Ovary (tissue), 9 donors: ENCODE data around the gene RCCD1. TPM values are rescaled to one million over a fixed set of nuclear protein-coding genes. Genes with fewer than 3 reads are reported as not detected.

Source experiments
- DNase-seq, 5 donors: peaks; one replicate each; pipeline ENCODE4 v3.0.0-alpha.2; 2019 to 2020
- H3K27ac ChIP-seq, 2 donors: fragments of 200-600 bp; one replicate each; pipeline versions ENCODE4 v1.5.1 to v1.8.0; 2019 to 2022
- H3K27me3 ChIP-seq: fragments of 200-600 bp; one replicate; pipeline ENCODE4 v1.8.0; 2022
- H3K36me3 ChIP-seq: fragments of 200-600 bp; sonication (generic); one replicate; pipeline ENCODE4 v1.5.1; 2019
- H3K4me1 ChIP-seq: one replicate; pipeline ENCODE4 v1.8.1; 2013; ENCODE audit warnings: mild to moderate bottlenecking, moderate library complexity; ENCODE audit not compliant: insufficient read depth
- H3K4me3 ChIP-seq: fragments of 200-600 bp; sonication (generic); one replicate; pipeline ENCODE4 v1.5.1; 2017
- H3K9me3 ChIP-seq, 2 donors: fragments of 200-600 bp in 1 of 2; sonication (generic) in 1 of 2; one replicate each; pipeline versions ENCODE4 v1.5.1 to v1.8.1; 2013 to 2019; ENCODE audit warnings: mild to moderate bottlenecking in 1 of 2, moderate library complexity in 1 of 2
- EP300 ChIP-seq: sonication (generic); formaldehyde crosslinking; IDR thresholded peaks from one replicate; pipeline ENCODE4 v1.6.1; 2017; ENCODE audit warnings: antibody characterized with exemption
- POLR2A ChIP-seq: fragments of 450-650 bp; IDR thresholded peaks from one replicate; pipeline ENCODE4 v1.6.1; 2017; ENCODE audit warnings: antibody characterized with exemption, mild to moderate bottlenecking, moderate library complexity
- WGBS, 3 donors: extraction: QIAGEN DNeasy Blood & Tissue Kit in 1 of 3; methylation state at CpG; one replicate each; pipeline versions ENCODE4 v1.1.5 to v1.1.7; 2013 to 2017; 5-methylcytosine and 5-hydroxymethylcytosine counted together
- intact Hi-C, 4 donors: fragments of 100-400 bp; cut with DNase I; formaldehyde crosslinking; loops; one replicate each; pipeline versions ENCODE4 v1.11.0 to v1.15.1; 2022 to 2023
- polyA plus RNA-seq, 2 donors: library from polyadenylated mRNA; stranded (reverse); fragments of 200-250 nt in 1 of 2; fragments of 350-450 nt in 1 of 2; fragmentation: Illumina TruSeq in 1 of 2; extraction: RNeasy Lipid Tissue Mini Kit (QIAGEN cat#74804) in 1 of 2; gene quantifications; one replicate each; pipeline ENCODE4 v1.2.3, GENCODE V29; 2013 to 2014
- total RNA-seq, 7 donors: library from RNA; depleted of rRNA in 2 of 7; stranded (reverse); fragments of >200 nt in 2 of 7; fragmentation: NEBNext Ultra II Directional in 3 of 7; extraction: Animal tissue kit (Norgen Biotek cat#: 25700) in 3 of 7; gene quantifications; one replicate each; pipeline versions ENCODE4 v1.1.0 to v1.2.4, GENCODE V29; 2016 to 2023
- TF ChIP-seq, protein P1 (sequence below), 3 donors: fragments of 450-650 bp in 2 of 3; fragments of 200-600 bp in 1 of 3; IDR thresholded peaks; one replicate each; pipeline versions ENCODE4 v1.5.1 to v1.8.0; 2016 to 2022; ENCODE audit warnings: antibody characterized with exemption in 3 of 3, mild to moderate bottlenecking in 1 of 3
- donor health status: DM: no; HTN: no; CAD: no; lungs with moderate emphysema.
- donor health status: DM: no; HTN: no; CAD: no.
- donor health status: Bipolar disorder and iron deficiency.
- donor health status: DM: yes; HTN: yes; CAD: no.
- donor health status: DM: no; HTN: no; CAD: no.
- donor health status: DM: yes; HTN: yes; CAD: no.

RCCD1 gene
- total and polyA plus RNA-seq, 9 donors, result 8.7 to 15.6 (median 13.3) TPM

DNA sequence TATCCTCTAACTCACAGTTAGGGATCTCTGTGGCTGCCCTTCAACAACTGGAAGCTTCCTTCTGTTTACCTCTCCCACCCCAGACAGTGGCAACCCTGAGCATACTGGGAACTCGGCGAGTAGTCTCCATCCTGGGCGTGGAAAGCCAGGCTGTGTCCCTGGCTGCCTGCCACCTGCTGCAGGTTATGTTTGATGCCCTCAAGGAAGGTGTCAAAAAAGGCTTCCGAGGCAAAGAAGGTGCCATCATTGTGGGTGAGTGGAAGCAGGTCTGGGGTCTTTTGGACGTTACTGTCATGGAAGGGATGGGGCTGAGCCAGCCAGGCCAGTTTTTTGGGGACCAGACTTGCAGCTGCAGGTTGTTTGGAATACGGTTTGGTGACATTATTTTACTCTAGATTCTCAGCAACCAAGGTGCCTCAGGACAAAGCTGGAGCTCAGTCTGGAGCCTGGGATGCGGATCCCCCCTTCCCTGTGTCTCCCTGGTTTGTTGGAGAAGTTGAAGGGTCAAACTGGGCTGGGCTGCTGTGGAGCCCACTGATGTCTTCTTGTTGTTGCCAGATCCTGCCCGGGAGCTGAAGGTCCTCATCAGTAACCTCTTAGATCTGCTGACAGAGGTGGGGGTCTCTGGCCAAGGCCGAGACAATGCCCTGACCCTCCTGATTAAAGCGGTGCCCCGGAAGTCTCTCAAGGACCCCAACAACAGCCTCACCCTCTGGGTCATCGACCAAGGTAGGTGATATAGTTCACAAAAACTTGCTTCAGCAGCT, 12.1 kb upstream of the RCCD1 start:
- no peaks in the 10 kb centered on the region for H3K27me3 ChIP-seq
- DNase-seq, result no peak
- TF ChIP-seq EP300 (no peak), POLR2A (no peak)
- TF ChIP-seq, protein P1, sequence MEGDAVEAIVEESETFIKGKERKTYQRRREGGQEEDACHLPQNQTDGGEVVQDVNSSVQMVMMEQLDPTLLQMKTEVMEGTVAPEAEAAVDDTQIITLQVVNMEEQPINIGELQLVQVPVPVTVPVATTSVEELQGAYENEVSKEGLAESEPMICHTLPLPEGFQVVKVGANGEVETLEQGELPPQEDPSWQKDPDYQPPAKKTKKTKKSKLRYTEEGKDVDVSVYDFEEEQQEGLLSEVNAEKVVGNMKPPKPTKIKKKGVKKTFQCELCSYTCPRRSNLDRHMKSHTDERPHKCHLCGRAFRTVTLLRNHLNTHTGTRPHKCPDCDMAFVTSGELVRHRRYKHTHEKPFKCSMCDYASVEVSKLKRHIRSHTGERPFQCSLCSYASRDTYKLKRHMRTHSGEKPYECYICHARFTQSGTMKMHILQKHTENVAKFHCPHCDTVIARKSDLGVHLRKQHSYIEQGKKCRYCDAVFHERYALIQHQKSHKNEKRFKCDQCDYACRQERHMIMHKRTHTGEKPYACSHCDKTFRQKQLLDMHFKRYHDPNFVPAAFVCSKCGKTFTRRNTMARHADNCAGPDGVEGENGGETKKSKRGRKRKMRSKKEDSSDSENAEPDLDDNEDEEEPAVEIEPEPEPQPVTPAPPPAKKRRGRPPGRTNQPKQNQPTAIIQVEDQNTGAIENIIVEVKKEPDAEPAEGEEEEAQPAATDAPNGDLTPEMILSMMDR (IDR thresholded peaks at IDR 0.05), result no peak
- WGBS, 3 donors, result 83 to 94% (median 87%) methylated on average over 12 of the region's 12 CpGs
- no peak overlapping the region for H3K4me3 ChIP-seq
- no peaks in the 10 kb centered on the region for H3K4me1 ChIP-seq
- H3K9me3 ChIP-seq, result no peaks in the 10 kb centered on the region
- peaks cover 2% of the 10 kb centered on the region for H3K36me3 ChIP-seq
- intact Hi-C loops, result no loop called here
- H3K27ac ChIP-seq, result no peak overlapping the region

GRCh38 chr15:90945091-90945490, 9.6 kb upstream of the RCCD1 start:
- no peaks in the 10 kb centered on the region for H3K27me3 ChIP-seq
- 92 to 94% (median 93%) methylated on average over 7 of the region's 7 CpGs for WGBS, 3 donors
- intact Hi-C loops, result no loop called here
- peaks cover 2% of the 10 kb centered on the region for H3K36me3 ChIP-seq
- H3K27ac ChIP-seq, result no peak overlapping the region
- no peaks in the 10 kb centered on the region for H3K4me1 ChIP-seq
- no peaks in the 10 kb centered on the region for H3K9me3 ChIP-seq
- TF ChIP-seq POLR2A, result no peak
- TF ChIP-seq EP300, result no peak
- TF ChIP-seq, protein P1 (IDR thresholded peaks at IDR 0.05), result no peak
- DNase-seq, result no peak
- no peak overlapping the region for H3K4me3 ChIP-seq

DNA sequence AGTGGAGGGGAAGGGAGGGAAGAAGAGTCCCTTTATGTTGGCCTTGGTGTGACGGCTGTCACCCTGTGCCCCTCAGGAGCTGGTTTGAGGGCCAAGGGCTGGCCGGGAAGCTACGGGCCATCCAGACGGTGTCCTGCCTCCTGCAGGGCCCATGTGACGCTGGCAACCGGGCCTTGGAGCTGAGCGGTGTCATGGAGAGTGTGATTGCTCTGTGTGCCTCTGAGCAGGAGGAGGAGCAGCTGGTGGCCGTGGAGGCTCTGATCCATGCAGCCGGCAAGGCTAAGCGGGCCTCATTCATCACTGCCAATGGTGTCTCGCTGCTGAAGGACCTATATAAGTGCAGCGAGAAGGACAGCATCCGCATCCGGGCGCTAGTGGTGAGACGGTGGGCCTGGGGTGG, 8.1 kb upstream of the RCCD1 start:
- intact Hi-C loops, result no loop called here
- Histone ChIP-seq H3K4me3 (no peak overlapping the region), H3K27ac (no peak overlapping the region), H3K36me3 (peaks cover 2% of the 10 kb centered on the region), H3K4me1 (no peaks in the 10 kb centered on the region), H3K27me3 (no peaks in the 10 kb centered on the region), H3K9me3 (no peaks in the 10 kb centered on the region)
- DNase-seq, result no peak
- 87 to 90% (median 87%) methylated on average over 16 of the region's 16 CpGs for WGBS, 3 donors
- TF ChIP-seq POLR2A (no peak), EP300 (no peak)
- TF ChIP-seq, protein P1 (IDR thresholded peaks at IDR 0.05), result no peak

GRCh38 chr15:90946941-90947576, 7.6 kb upstream of the RCCD1 start:
- Histone ChIP-seq H3K4me3 (no peak overlapping the region), H3K36me3 (peaks cover 2% of the 10 kb centered on the region), H3K9me3 (no peaks in the 10 kb centered on the region), H3K27ac (no peak overlapping the region), H3K27me3 (no peaks in the 10 kb centered on the region), H3K4me1 (no peaks in the 10 kb centered on the region)
- no peak for DNase-seq
- intact Hi-C loops, result no loop called here
- no peak for TF ChIP-seq POLR2A
- 78 to 85% (median 83%) methylated on average over 8 of the region's 8 CpGs for WGBS, 3 donors
